Keratinocyte (primary cell): ENCODE results near the gene LRATD1. TPM values are rescaled to one million over a fixed set of nuclear protein-coding genes. Genes with fewer than 3 reads are reported as not detected.

Experiments
- DNase-seq: peaks from one replicate; pipeline ENCODE4 v3.0.0-alpha.2; 2011; ENCODE audit warnings: low read depth, missing footprints, low spot score
- FAIRE-seq: peaks from 2 replicates; lab custom pipeline; 2011; peaks lifted over from hg19 to GRCh38; lab: Jason Lieb, UNC
- H2AFZ ChIP-seq: 2 replicates; pipeline ENCODE4 v1.6.0; 2012; ENCODE audit warnings: low read length, control low read depth, inconsistent platforms; ENCODE audit not compliant: control insufficient read depth
- H3K27ac ChIP-seq: 2 replicates; pipeline ENCODE4 v1.5.1; 2011; ENCODE audit warnings: low read length; ENCODE audit not compliant: control insufficient read depth, insufficient read depth
- H3K27me3 ChIP-seq: 3 replicates; pipeline ENCODE4 v1.6.0; 2011; ENCODE audit warnings: low read length; ENCODE audit not compliant: control insufficient read depth, insufficient read depth; ENCODE audit errors: extremely low read depth
- H3K36me3 ChIP-seq, 2 experiments: 2 replicates in 1 of 2; 3 replicates in 1 of 2; pipeline ENCODE4 v1.5.1; 2011; ENCODE audit warnings: low read length in 2 of 2, mild to moderate bottlenecking in 1 of 2; ENCODE audit not compliant: control insufficient read depth in 2 of 2, insufficient read depth in 2 of 2; ENCODE audit errors: extremely low read depth in 1 of 2
- H3K4me1 ChIP-seq: 3 replicates; pipeline ENCODE4 v1.5.1; 2011; ENCODE audit warnings: low read length; ENCODE audit not compliant: control insufficient read depth, insufficient read depth; ENCODE audit errors: extremely low read depth
- H3K4me2 ChIP-seq: 3 replicates; pipeline ENCODE4 v1.6.0; 2011; ENCODE audit warnings: low read depth, low read length; ENCODE audit not compliant: control insufficient read depth, insufficient read depth; ENCODE audit errors: extremely low read depth
- H3K4me3 ChIP-seq, 3 experiments: fragments of 200-600 bp in 1 of 3; sonication (generic) in 1 of 3; 2 replicates in 2 of 3; 3 replicates in 1 of 3; pipeline ENCODE4 v1.5.1; 2011 to 2016; ENCODE audit warnings: low read length in 3 of 3, mild to moderate bottlenecking in 3 of 3, control low read depth in 2 of 3, inconsistent platforms in 1 of 3, low read depth in 1 of 3, mixed read lengths in 1 of 3, mixed run types in 1 of 3, moderate library complexity in 1 of 3; ENCODE audit not compliant: control insufficient read depth in 2 of 3, insufficient read depth in 2 of 3; ENCODE audit errors: extremely low read depth in 1 of 3
- H3K79me2 ChIP-seq: 2 replicates; pipeline ENCODE4 v1.6.0; 2012; ENCODE audit warnings: low read length; ENCODE audit not compliant: control insufficient read depth, insufficient read depth
- H3K9ac ChIP-seq: 3 replicates; pipeline ENCODE4 v1.6.0; 2011; ENCODE audit warnings: low read length; ENCODE audit not compliant: control insufficient read depth, insufficient read depth; ENCODE audit errors: extremely low read depth
- H3K9me1 ChIP-seq: 3 replicates; pipeline ENCODE4 v1.6.0; 2011; ENCODE audit warnings: low read length; ENCODE audit not compliant: control insufficient read depth, insufficient read depth; ENCODE audit errors: extremely low read depth
- H3K9me3 ChIP-seq: 2 replicates; pipeline ENCODE4 v1.5.1; 2012; ENCODE audit warnings: low read depth, low read length; ENCODE audit not compliant: control insufficient read depth
- H4K20me1 ChIP-seq: 3 replicates; pipeline ENCODE4 v1.6.0; 2011; ENCODE audit warnings: low read length; ENCODE audit not compliant: control insufficient read depth, insufficient read depth; ENCODE audit errors: extremely low read depth
- EZH2 ChIP-seq: IDR thresholded peaks from one replicate; pipeline ENCODE4 v1.6.1; 2012; ENCODE audit warnings: inconsistent platforms, mild to moderate bottlenecking, low read length, moderate library complexity
- dilution Hi-C: fragments of 300-500 bp; cut with MboI; formaldehyde crosslinking; loops from one replicate; pipeline ENCODE4 v1.7.0; 2020; ENCODE audit warnings: low sequenced_read_pairs; ENCODE audit not compliant: extremely low pct_ligation_motif_present
- polyA plus RNA-seq, 5 experiments: library from polyadenylated mRNA; depleted of rRNA in 3 of 5; stranded (reverse) in 3 of 5; stranded (forward) in 1 of 5; unstranded in 1 of 5; fragments of >200 nt; gene quantifications; 1 replicate in 1 of 5; 2 replicates in 3 of 5; 3 replicates in 1 of 5; pipeline versions ENCODE4 v1.2.1 to v1.2.3, GENCODE V29; 2011 to 2012; ENCODE audit warnings: missing spikeins in 2 of 5, low read depth in 1 of 5, low replicate concordance in 1 of 5
- TF ChIP-seq, protein P1 (sequence below), 3 experiments: IDR thresholded peaks in 1 of 3; conservative IDR thresholded peaks in 1 of 3; optimal IDR thresholded peaks in 1 of 3; 2 replicates in 2 of 3; 3 replicates in 1 of 3; pipeline versions ENCODE3 to v1.5.1; 2011; ENCODE audit warnings: low read length in 3 of 3, mild to moderate bottlenecking in 3 of 3, moderate library complexity in 2 of 3, control low read depth in 1 of 3, inconsistent platforms in 1 of 3; ENCODE audit not compliant: insufficient read depth in 2 of 3; ENCODE audit errors: extremely low read depth in 1 of 3

The LRATD1 gene
- polyA plus RNA-seq, 1 donor (not counting 4 experiments of a cell fraction or from before 2014, with no cell fraction given), result 4.3 TPM

DNA sequence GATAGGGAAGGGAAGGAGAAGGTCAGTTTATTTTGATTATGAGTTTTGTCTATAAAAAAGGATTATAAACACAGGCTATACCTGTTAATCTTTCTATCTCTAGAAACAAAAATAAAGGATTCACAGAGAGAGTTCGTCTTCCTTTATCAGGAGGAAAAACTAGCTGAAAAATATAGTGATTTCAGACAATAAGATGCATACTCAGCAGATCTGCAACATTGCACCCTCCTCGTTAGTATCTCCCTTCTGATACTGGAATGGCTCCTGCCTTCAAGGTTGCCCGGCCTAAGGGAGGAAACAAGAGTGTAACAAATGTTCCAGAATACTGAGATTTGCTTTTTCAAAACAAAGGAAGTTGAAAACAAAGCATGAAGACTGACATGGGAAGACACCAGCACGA lies 48.7 kb upstream of the LRATD1 start:
- no peak overlapping the region for H2AFZ ChIP-seq
- no peak overlapping the region for H3K9ac ChIP-seq
- no peaks in the 10 kb centered on the region for H4K20me1 ChIP-seq
- peaks cover 11% of the 10 kb centered on the region for H3K4me1 ChIP-seq
- H3K36me3 ChIP-seq, result no peaks in the 10 kb centered on the region
- H3K79me2 ChIP-seq, result no peaks in the 10 kb centered on the region
- TF ChIP-seq, protein P1, sequence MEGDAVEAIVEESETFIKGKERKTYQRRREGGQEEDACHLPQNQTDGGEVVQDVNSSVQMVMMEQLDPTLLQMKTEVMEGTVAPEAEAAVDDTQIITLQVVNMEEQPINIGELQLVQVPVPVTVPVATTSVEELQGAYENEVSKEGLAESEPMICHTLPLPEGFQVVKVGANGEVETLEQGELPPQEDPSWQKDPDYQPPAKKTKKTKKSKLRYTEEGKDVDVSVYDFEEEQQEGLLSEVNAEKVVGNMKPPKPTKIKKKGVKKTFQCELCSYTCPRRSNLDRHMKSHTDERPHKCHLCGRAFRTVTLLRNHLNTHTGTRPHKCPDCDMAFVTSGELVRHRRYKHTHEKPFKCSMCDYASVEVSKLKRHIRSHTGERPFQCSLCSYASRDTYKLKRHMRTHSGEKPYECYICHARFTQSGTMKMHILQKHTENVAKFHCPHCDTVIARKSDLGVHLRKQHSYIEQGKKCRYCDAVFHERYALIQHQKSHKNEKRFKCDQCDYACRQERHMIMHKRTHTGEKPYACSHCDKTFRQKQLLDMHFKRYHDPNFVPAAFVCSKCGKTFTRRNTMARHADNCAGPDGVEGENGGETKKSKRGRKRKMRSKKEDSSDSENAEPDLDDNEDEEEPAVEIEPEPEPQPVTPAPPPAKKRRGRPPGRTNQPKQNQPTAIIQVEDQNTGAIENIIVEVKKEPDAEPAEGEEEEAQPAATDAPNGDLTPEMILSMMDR (optimal IDR thresholded peaks at IDR 0.05 in 1 of 3, IDR thresholded peaks at IDR 0.05 in 1 of 3, conservative IDR thresholded peaks at IDR 0.05 in 1 of 3; ENCODE audit: extremely low read depth in 1 of 3, insufficient read depth in 2 of 3, low read length in 3 of 3), result no peak
- no peak for TF ChIP-seq EZH2
- H3K9me1 ChIP-seq, result no peaks in the 10 kb centered on the region
- FAIRE-seq (no peak), DNase-seq (no peak)
- H3K27ac ChIP-seq, result no peak overlapping the region
- dilution Hi-C loops, result no loop called here
- no peaks in the 10 kb centered on the region for H3K9me3 ChIP-seq
- H3K27me3 ChIP-seq, result no peaks in the 10 kb centered on the region
- no peak overlapping the region for H3K4me2 ChIP-seq
- no peak overlapping the region for H3K4me3 ChIP-seq

DNA sequence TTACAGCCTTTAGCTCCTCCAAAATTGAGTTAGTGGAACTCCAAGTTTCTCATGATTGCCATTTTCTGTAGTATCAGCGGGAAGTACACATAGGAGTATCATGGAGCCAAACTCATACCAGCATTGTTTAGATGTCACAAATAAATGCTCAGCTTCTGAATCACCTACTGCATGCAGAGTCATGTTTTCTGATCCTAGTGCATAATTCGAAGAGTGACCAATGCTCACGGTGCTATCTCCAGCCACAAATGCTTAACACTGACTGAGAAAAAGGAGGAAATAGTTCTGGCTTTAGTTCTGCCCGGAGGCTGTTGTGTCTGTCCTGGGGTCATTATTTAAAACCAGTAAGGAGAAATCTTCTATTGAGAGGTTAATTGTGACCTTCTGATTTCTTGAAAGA lies 45.4 kb upstream of the LRATD1 start:
- DNase-seq (peak; percentile 44), FAIRE-seq (peak; percentile 96)
- no peaks in the 10 kb centered on the region for H3K27me3 ChIP-seq
- H3K9me3 ChIP-seq, result no peaks in the 10 kb centered on the region
- no peak overlapping the region for H3K4me3 ChIP-seq
- TF ChIP-seq, protein P1 (optimal IDR thresholded peaks at IDR 0.05 in 1 of 3, IDR thresholded peaks at IDR 0.05 in 1 of 3, conservative IDR thresholded peaks at IDR 0.05 in 1 of 3; ENCODE audit: extremely low read depth in 1 of 3, insufficient read depth in 2 of 3, low read length in 3 of 3), result no peak
- no peak for TF ChIP-seq EZH2
- no peak overlapping the region for H3K27ac ChIP-seq
- no peak overlapping the region for H2AFZ ChIP-seq
- no peaks in the 10 kb centered on the region for H3K9me1 ChIP-seq
- peaks cover 11% of the 10 kb centered on the region for H3K4me1 ChIP-seq
- no peaks in the 10 kb centered on the region for H4K20me1 ChIP-seq
- no peak overlapping the region for H3K9ac ChIP-seq
- H3K36me3 ChIP-seq, result no peaks in the 10 kb centered on the region
- H3K4me2 ChIP-seq, result peak overlapping the region; percentile 37
- no peaks in the 10 kb centered on the region for H3K79me2 ChIP-seq
- dilution Hi-C loops, result no loop called here
